Stomach smooth muscle (tissue), 2 donors: ENCODE measurements around the gene SIT1.
A peak's percentile ranks its signal among the peaks of the same experiment; 100 is the strongest.

ENCODE experiments used
- H3K27ac ChIP-seq: one replicate; pipeline ENCODE4 v1.7.0; 2013; ENCODE audit warnings: mild to moderate bottlenecking, low read length, inconsistent platforms
- H3K27me3 ChIP-seq, 2 donors: one replicate each; pipeline ENCODE4 v1.7.0; 2013; ENCODE audit warnings: low read length in 2 of 2; ENCODE audit not compliant: insufficient read depth in 2 of 2, control insufficient read depth in 1 of 2
- H3K36me3 ChIP-seq, 2 donors: one replicate each; pipeline ENCODE4 v1.7.0; 2013; ENCODE audit warnings: low read length in 2 of 2; ENCODE audit not compliant: control insufficient read depth in 2 of 2, insufficient read depth in 2 of 2
- H3K4me1 ChIP-seq: one replicate; pipeline ENCODE4 v1.7.0; 2013; ENCODE audit warnings: low read length; ENCODE audit not compliant: control insufficient read depth, insufficient read depth
- H3K4me3 ChIP-seq, 2 donors: one replicate each; pipeline ENCODE4 v1.7.0; 2013; ENCODE audit warnings: low read length in 2 of 2
- H3K9ac ChIP-seq, 2 donors: one replicate each; pipeline ENCODE4 v1.7.0; 2013; ENCODE audit warnings: low read length in 2 of 2, mild to moderate bottlenecking in 1 of 2
- H3K9me3 ChIP-seq, 2 donors: one replicate each; pipeline ENCODE4 v1.7.0; 2013; ENCODE audit warnings: low read length in 2 of 2; ENCODE audit not compliant: control insufficient read depth in 2 of 2
- donor health status: healthy.
- donor health status: Pancreatic carcinoma.

The SIT1 gene

GRCh38 chr9:35669331-35670145 is 18.8 kb upstream of the SIT1 start:
- Histone ChIP-seq H3K4me1 (peaks cover 23% of the 10 kb centered on the region), H3K9me3 (no peaks in the 10 kb centered on the region), H3K27me3 (no peaks in the 10 kb centered on the region), H3K36me3 (no peaks in the 10 kb centered on the region), H3K27ac (no peak overlapping the region), H3K4me3 (no peak overlapping the region), H3K9ac (no peak overlapping the region)

- Histone ChIP-seq H3K9ac (no peak overlapping the region), H3K4me1 (peaks cover 27% of the 10 kb centered on the region), H3K9me3 (no peaks in the 10 kb centered on the region), H3K4me3 (no peak overlapping the region), H3K36me3 (no peaks in the 10 kb centered on the region), H3K27me3 (no peaks in the 10 kb centered on the region), H3K27ac (no peak overlapping the region)
Observed at GRCh38 chr9:35667939-35668338, 17.2 kb upstream of the SIT1 start.

GRCh38 chr9:35666549-35666948 is 15.8 kb upstream of the SIT1 start:
- H3K27ac ChIP-seq: no peak overlapping the region
- H3K9ac ChIP-seq: no peak overlapping the region
- H3K4me1 ChIP-seq: peaks cover 38% of the 10 kb centered on the region
- H3K27me3 ChIP-seq: no peaks in the 10 kb centered on the region
- no peak overlapping the region for H3K4me3 ChIP-seq
- H3K36me3 ChIP-seq: peaks cover 0 to 7% of the 10 kb centered on the region in 2 donors
- no peaks in the 10 kb centered on the region for H3K9me3 ChIP-seq

DNA sequence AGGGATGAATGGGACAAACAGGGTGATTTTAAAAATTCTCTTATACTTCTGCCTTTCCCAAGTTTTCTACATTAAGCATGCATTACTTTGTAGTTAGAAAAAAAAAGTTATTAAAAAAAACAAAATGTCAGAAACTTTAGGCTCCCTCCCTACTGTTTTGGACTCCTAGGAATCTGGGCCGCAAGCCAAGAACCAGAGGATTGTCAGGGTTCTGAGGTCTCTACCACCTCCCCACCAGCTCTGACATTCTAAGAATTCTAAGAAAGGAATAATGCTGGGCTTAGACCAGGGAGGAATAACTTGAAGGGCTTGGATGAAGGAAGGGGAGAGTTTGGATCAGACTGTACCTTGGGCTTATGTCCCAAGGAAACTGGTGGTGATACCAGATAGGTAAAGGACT is 15.3 kb upstream of the SIT1 start:
- Histone ChIP-seq H3K4me1 (peaks cover 42% of the 10 kb centered on the region), H3K36me3 (peaks cover 0 to 7% of the 10 kb centered on the region in 2 donors), H3K9me3 (no peaks in the 10 kb centered on the region), H3K9ac (no peak overlapping the region), H3K27ac (no peak overlapping the region), H3K27me3 (no peaks in the 10 kb centered on the region), H3K4me3 (no peak overlapping the region)

- Histone ChIP-seq H3K4me3 (peak overlapping the region; percentile 70 to 78), H3K9me3 (no peaks in the 10 kb centered on the region), H3K27me3 (no peaks in the 10 kb centered on the region), H3K9ac (peak overlapping the region; percentile 61 to 64), H3K4me1 (peaks cover 48% of the 10 kb centered on the region), H3K27ac (peak overlapping the region; percentile 99), H3K36me3 (peaks cover 4 to 10% of the 10 kb centered on the region in 2 donors)
Observed at GRCh38 chr9:35665471-35665818, 14.7 kb upstream of the SIT1 start.

- H3K27ac ChIP-seq: peak within 1 kb of the TSS; percentile 99
- no peaks in the 10 kb centered on the region for H3K27me3 ChIP-seq
- peak within 1 kb of the TSS; percentile 70 to 78 for H3K4me3 ChIP-seq
- H3K36me3 ChIP-seq: peaks cover 8 to 16% of the 10 kb centered on the region in 2 donors
- peak within 1 kb of the TSS; percentile 61 to 64 for H3K9ac ChIP-seq
- no peaks in the 10 kb centered on the region for H3K9me3 ChIP-seq
- H3K4me1 ChIP-seq: peaks cover 54% of the 10 kb centered on the region
Observed at GRCh38 chr9:35664531-35665470, 14.1 kb upstream of the SIT1 start, which contains the start of gene ARHGEF39. Gene ARHGEF39 (minus strand): TSS chr9:35665195. CDS start chr9:35665169, 26 bp downstream.

GRCh38 chr9:35662437-35662836 is 11.7 kb upstream of the SIT1 start:
- Histone ChIP-seq H3K4me3 (no peak overlapping the region), H3K27me3 (no peaks in the 10 kb centered on the region), H3K9me3 (no peaks in the 10 kb centered on the region), H3K36me3 (peaks cover 8 to 16% of the 10 kb centered on the region in 2 donors), H3K4me1 (peaks cover 64% of the 10 kb centered on the region), H3K27ac (peak overlapping the region; percentile 99), H3K9ac (no peak overlapping the region)

- peak overlapping the region; percentile 74 to 98 for H3K9ac ChIP-seq
- no peak overlapping the region for H3K4me3 ChIP-seq
- H3K27me3 ChIP-seq: no peaks in the 10 kb centered on the region
- no peaks in the 10 kb centered on the region for H3K9me3 ChIP-seq
- peaks cover 70% of the 10 kb centered on the region for H3K4me1 ChIP-seq
- peaks cover 8 to 16% of the 10 kb centered on the region in 2 donors for H3K36me3 ChIP-seq
- peak overlapping the region; percentile 99 for H3K27ac ChIP-seq
Observed at GRCh38 chr9:35661756-35662350, 11.1 kb upstream of the SIT1 start.

- H3K9ac ChIP-seq: peak overlapping the region; percentile 74 to 98
- H3K4me3 ChIP-seq: peak overlapping the region; percentile 41 to 94
- peaks cover 8 to 16% of the 10 kb centered on the region in 2 donors for H3K36me3 ChIP-seq
- H3K27ac ChIP-seq: peak overlapping the region; percentile 99
- no peaks in the 10 kb centered on the region for H3K9me3 ChIP-seq
- no peaks in the 10 kb centered on the region for H3K27me3 ChIP-seq
- peaks cover 72% of the 10 kb centered on the region for H3K4me1 ChIP-seq
Observed at GRCh38 chr9:35660966-35661415, 10.3 kb upstream of the SIT1 start.

- H3K4me1 ChIP-seq: peaks cover 61% of the 10 kb centered on the region
- peak overlapping the region; percentile 97 to 98 for H3K9ac ChIP-seq
- H3K36me3 ChIP-seq: peaks cover 8 to 16% of the 10 kb centered on the region in 2 donors
- H3K27ac ChIP-seq: peak overlapping the region; percentile 99
- H3K4me3 ChIP-seq: peak overlapping the region; percentile 91 to 94
- no peaks in the 10 kb centered on the region for H3K27me3 ChIP-seq
- H3K9me3 ChIP-seq: no peaks in the 10 kb centered on the region
Observed at GRCh38 chr9:35659340-35659739, 8.6 kb upstream of the SIT1 start.
